ENCODE data around the gene CPZ. TPM values are rescaled to one million over a fixed set of nuclear protein-coding genes. Genes with fewer than 3 reads are reported as not detected.

The CPZ gene
- total and polyA plus RNA-seq, 10 donors: 0.11 to 8.5 (median 0.93) TPM; not detected in 1

DNA sequence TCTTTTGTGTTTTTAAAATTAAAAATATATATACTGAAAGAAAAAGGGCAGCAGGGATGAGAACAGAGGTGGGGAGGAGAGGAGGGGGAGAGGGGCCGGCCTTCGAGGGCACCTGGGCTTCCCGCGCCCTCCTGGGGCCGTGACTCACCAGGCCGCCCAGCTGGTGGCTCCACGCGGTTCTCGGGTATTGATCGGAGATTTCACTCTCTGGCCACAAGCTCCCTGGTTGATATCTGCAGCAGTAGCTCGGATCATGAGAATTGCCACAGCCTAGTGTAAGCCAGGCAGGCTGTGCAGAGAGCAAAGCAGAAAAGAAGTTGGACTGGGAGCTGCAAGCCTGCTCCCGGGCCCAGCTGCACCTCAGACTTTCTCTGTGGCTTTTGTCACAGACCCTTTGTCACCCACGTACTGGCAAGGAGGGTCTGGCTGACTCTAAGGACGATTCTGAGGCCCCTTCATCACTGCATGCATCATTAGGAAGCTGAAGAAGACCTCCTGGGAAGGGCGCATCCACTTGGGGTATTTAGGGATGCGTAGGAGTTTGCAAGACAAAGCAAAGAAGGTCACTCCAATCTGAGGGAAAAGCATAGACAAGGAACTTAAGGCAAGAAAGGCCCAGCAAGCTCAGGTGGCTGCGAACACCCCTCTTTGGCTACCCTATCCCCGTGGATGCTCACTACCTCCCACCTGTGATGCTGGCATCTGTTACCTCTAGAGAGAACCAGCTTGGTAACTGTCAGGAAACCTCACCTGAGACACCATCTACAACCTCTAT lies 71.7 kb downstream of the CPZ start:
- Histone ChIP-seq H3K36me3 (no peaks in the 10 kb centered on the region), H3K9me3 (no peaks in the 10 kb centered on the region), H3K27ac (no peak overlapping the region), H3K4me1 (no peaks in the 10 kb centered on the region), H3K4me3 (no peak overlapping the region), H3K27me3 (replicated peaks in 1 of 7) (peaks cover 0 to 66% (median 0%) of the 10 kb centered on the region in 7 donors)
- intact Hi-C loops (cut with DNase I; ENCODE audit: low total_unique reads): no loop called here
- 63 to 69% (median 68%) methylated on average over 18 of the region's 18 CpGs for WGBS, 5 donors
- peak; percentile 48 for DNase-seq
- TF ChIP-seq CTCF (IDR thresholded peaks at IDR 0.05 in 8 of 11, conservative IDR thresholded peaks at IDR 0.05 in 3 of 11): no peak

- no peak for TF ChIP-seq POLR2AphosphoS5 (IDR thresholded peaks at IDR 0.05)
- no peak for TF ChIP-seq POLR2A (IDR thresholded peaks at IDR 0.05)
- no peak for TF ChIP-seq CTCF (IDR thresholded peaks at IDR 0.05 in 8 of 11, conservative IDR thresholded peaks at IDR 0.05 in 3 of 11)
- H3K27me3 ChIP-seq (replicated peaks in 1 of 7): peaks cover 0 to 61% (median 0%) of the 10 kb centered on the region in 7 donors
- no peaks in the 10 kb centered on the region for H3K9me3 ChIP-seq
- DNase-seq: peak; percentile 13
- H3K36me3 ChIP-seq: no peaks in the 10 kb centered on the region
- 65 to 71% (median 70%) methylated on average over 8 of the region's 8 CpGs for WGBS, 5 donors
- no peak overlapping the region for H3K27ac ChIP-seq
- H3K4me1 ChIP-seq: no peaks in the 10 kb centered on the region
- intact Hi-C loops (cut with DNase I; ENCODE audit: low total_unique reads): no loop called here
- no peak overlapping the region for H3K4me3 ChIP-seq
Observed at GRCh38 chr4:8664976-8665375, 72.4 kb downstream of the CPZ start.

DNA sequence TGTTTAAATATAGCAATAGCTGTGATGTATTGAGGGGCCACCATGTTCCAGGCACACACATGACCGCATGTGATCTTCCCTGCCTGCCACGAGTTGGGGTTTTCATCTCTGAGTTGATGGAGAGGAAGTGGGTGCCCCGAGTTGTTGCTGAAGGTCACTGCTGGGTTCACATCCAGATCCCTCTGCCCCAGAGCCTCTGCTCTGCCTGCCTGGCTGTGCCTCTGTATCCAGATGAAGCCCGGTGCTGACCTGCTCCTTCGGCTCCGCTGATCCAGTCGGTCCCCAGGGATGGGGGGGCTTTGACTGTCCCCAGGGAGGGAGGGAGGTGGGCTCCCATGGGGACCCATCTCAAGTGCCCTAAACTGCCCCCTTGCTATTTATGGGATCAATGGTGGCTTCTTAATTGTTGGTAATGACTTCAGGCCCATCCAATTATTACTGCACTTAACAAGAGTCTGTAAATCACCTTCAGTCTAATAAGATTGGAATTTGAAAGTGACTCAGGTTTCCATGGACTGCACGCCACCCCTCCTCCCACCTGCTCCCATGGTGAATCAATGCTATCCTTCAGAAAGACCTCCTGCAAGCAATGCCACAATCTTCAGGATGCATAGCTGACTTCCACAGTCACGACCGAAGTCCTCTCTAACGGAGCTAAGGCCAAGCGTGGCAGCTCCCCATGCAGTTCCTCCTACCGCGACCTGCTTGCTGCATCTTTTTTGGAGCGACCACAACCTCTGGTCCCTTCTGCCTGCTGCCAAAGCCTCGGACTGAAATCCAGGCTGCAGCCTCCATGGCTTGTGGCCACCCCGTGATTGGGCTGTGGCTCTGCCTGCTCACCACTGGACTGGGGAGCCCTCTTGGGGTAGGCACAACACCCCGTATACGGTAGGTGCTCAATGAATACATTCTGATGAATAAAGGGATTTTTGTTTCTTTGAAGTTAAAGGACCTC lies 73.1 kb downstream of the CPZ start:
- WGBS, 5 donors: 77 to 82% (median 81%) methylated on average over 16 to 19 of the region's 19 CpGs
- H3K27ac ChIP-seq: no peak overlapping the region
- H3K4me1 ChIP-seq: no peaks in the 10 kb centered on the region
- H3K9me3 ChIP-seq: no peaks in the 10 kb centered on the region
- TF ChIP-seq POLR2A (IDR thresholded peaks at IDR 0.05): no peak
- TF ChIP-seq POLR2AphosphoS5 (IDR thresholded peaks at IDR 0.05): no peak
- TF ChIP-seq CTCF (IDR thresholded peaks at IDR 0.05 in 8 of 11, conservative IDR thresholded peaks at IDR 0.05 in 3 of 11): no peak
- intact Hi-C loops (cut with DNase I; ENCODE audit: low total_unique reads): no loop called here
- H3K4me3 ChIP-seq: no peak overlapping the region
- H3K27me3 ChIP-seq (replicated peaks in 1 of 7): peaks cover 0 to 54% (median 0%) of the 10 kb centered on the region in 7 donors
- H3K36me3 ChIP-seq: no peaks in the 10 kb centered on the region
- peak; percentile 38 for DNase-seq

GRCh38 chr4:8666581-8666980 lies 74.0 kb downstream of the CPZ start:
- TF ChIP-seq CTCF (IDR thresholded peaks at IDR 0.05 in 8 of 11, conservative IDR thresholded peaks at IDR 0.05 in 3 of 11): no peak
- WGBS, 5 donors: 67 to 84% (median 72%) methylated on average over 6 of the region's 6 CpGs
- peak; percentile 13 for DNase-seq

More at GRCh38 chr4:8666581-8666980, 74.0 kb downstream of the CPZ start:
- Histone ChIP-seq H3K27me3 (replicated peaks in 1 of 7) (peaks cover 0 to 52% (median 0%) of the 10 kb centered on the region in 7 donors), H3K9me3 (no peaks in the 10 kb centered on the region), H3K4me3 (no peak overlapping the region), H3K27ac (no peak overlapping the region), H3K4me1 (no peaks in the 10 kb centered on the region), H3K36me3 (no peaks in the 10 kb centered on the region)
- intact Hi-C loops (cut with DNase I; ENCODE audit: low total_unique reads): no loop called here
